ENCODE data around the gene CAPN13. TPM values are rescaled to one million over a fixed set of nuclear protein-coding genes. Genes with fewer than 3 reads are reported as not detected.

Gene CAPN13
- total and polyA plus RNA-seq, 4 donors = 0.13 to 0.42 TPM; not detected in 2

DNA sequence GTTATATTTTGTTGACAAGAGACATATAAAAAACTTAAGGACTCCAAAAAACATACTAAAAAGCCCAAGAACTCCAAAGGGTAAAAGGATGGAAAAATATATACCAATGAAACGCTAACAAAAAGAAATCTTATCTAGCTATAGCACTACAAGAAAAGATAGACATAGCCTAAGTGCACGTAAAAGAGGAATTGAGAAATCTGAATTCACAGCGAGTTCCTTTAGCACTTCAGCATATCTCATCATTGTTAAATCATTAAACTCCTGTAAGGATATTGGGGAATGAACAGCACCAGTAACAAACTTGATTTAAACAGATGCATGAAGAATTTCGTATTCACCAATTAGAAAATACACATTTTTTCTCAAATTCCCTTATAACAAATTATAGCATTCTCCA, 134.1 kb downstream of the CAPN13 start:
- Histone ChIP-seq H3K9me3 (ENCODE audit: control insufficient read depth in 4 of 4, low read length in 3 of 4) (peaks cover 0 to 11% (median under 1%) of the 10 kb centered on the region in 4 donors), H3K4me3 (ENCODE audit: low read depth in 1 of 3, low read length in 3 of 3) (no peak overlapping the region), H3K9ac (ENCODE audit: low read depth in 1 of 2, low read length in 2 of 2) (no peak overlapping the region), H3K36me3 (ENCODE audit: control insufficient read depth in 4 of 4, insufficient read depth in 3 of 4, low read depth in 1 of 4, low read length in 3 of 4) (no peaks in the 10 kb centered on the region), H3K27me3 (ENCODE audit: control insufficient read depth in 4 of 4, insufficient read depth in 4 of 4, low read length in 3 of 4) (no peaks in the 10 kb centered on the region), H3K27ac (ENCODE audit: low read depth in 1 of 2, low read length in 2 of 2) (no peak overlapping the region), H3K4me1 (ENCODE audit: control insufficient read depth in 4 of 4, insufficient read depth in 4 of 4, low read length in 3 of 4) (no peaks in the 10 kb centered on the region)
- no peak for DNase-seq (ENCODE audit: low spot score)
- TF ChIP-seq HNF4A (conservative IDR thresholded peaks at IDR 0.05) (no peak), JUND (IDR thresholded peaks at IDR 0.05) (no peak), FOXA2 (IDR thresholded peaks at IDR 0.05) (no peak), GABPA (IDR thresholded peaks at IDR 0.05 in 1 of 2, conservative IDR thresholded peaks at IDR 0.05 in 1 of 2) (no peak), YY1 (IDR thresholded peaks at IDR 0.05) (no peak), RXRA (IDR thresholded peaks at IDR 0.05) (no peak), HNF4G (IDR thresholded peaks at IDR 0.05) (no peak), EGR1 (IDR thresholded peaks at IDR 0.05; ENCODE audit: low read depth in 2 of 2) (no peak), RAD21 (IDR thresholded peaks at IDR 0.05) (no peak), TAF1 (conservative IDR thresholded peaks at IDR 0.05) (no peak), NR2F2 (IDR thresholded peaks at IDR 0.05) (no peak), FOXA1 (IDR thresholded peaks at IDR 0.05) (no peak), SP1 (IDR thresholded peaks at IDR 0.05) (no peak)
- TF ChIP-seq, protein P1, sequence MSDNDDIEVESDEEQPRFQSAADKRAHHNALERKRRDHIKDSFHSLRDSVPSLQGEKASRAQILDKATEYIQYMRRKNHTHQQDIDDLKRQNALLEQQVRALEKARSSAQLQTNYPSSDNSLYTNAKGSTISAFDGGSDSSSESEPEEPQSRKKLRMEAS (IDR thresholded peaks at IDR 0.05) = no peak
- TF ChIP-seq, protein P2, sequence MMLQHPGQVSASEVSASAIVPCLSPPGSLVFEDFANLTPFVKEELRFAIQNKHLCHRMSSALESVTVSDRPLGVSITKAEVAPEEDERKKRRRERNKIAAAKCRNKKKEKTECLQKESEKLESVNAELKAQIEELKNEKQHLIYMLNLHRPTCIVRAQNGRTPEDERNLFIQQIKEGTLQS (IDR thresholded peaks at IDR 0.05) = no peak
- TF ChIP-seq, protein P3, sequence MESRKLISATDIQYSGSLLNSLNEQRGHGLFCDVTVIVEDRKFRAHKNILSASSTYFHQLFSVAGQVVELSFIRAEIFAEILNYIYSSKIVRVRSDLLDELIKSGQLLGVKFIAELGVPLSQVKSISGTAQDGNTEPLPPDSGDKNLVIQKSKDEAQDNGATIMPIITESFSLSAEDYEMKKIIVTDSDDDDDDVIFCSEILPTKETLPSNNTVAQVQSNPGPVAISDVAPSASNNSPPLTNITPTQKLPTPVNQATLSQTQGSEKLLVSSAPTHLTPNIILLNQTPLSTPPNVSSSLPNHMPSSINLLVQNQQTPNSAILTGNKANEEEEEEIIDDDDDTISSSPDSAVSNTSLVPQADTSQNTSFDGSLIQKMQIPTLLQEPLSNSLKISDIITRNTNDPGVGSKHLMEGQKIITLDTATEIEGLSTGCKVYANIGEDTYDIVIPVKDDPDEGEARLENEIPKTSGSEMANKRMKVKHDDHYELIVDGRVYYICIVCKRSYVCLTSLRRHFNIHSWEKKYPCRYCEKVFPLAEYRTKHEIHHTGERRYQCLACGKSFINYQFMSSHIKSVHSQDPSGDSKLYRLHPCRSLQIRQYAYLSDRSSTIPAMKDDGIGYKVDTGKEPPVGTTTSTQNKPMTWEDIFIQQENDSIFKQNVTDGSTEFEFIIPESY (IDR thresholded peaks at IDR 0.05) = no peak
- TF ChIP-seq, protein P4, sequence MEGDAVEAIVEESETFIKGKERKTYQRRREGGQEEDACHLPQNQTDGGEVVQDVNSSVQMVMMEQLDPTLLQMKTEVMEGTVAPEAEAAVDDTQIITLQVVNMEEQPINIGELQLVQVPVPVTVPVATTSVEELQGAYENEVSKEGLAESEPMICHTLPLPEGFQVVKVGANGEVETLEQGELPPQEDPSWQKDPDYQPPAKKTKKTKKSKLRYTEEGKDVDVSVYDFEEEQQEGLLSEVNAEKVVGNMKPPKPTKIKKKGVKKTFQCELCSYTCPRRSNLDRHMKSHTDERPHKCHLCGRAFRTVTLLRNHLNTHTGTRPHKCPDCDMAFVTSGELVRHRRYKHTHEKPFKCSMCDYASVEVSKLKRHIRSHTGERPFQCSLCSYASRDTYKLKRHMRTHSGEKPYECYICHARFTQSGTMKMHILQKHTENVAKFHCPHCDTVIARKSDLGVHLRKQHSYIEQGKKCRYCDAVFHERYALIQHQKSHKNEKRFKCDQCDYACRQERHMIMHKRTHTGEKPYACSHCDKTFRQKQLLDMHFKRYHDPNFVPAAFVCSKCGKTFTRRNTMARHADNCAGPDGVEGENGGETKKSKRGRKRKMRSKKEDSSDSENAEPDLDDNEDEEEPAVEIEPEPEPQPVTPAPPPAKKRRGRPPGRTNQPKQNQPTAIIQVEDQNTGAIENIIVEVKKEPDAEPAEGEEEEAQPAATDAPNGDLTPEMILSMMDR (IDR thresholded peaks at IDR 0.05; ENCODE audit: low read depth, low read length, missing input control) = no peak
- TF ChIP-seq, protein P5, sequence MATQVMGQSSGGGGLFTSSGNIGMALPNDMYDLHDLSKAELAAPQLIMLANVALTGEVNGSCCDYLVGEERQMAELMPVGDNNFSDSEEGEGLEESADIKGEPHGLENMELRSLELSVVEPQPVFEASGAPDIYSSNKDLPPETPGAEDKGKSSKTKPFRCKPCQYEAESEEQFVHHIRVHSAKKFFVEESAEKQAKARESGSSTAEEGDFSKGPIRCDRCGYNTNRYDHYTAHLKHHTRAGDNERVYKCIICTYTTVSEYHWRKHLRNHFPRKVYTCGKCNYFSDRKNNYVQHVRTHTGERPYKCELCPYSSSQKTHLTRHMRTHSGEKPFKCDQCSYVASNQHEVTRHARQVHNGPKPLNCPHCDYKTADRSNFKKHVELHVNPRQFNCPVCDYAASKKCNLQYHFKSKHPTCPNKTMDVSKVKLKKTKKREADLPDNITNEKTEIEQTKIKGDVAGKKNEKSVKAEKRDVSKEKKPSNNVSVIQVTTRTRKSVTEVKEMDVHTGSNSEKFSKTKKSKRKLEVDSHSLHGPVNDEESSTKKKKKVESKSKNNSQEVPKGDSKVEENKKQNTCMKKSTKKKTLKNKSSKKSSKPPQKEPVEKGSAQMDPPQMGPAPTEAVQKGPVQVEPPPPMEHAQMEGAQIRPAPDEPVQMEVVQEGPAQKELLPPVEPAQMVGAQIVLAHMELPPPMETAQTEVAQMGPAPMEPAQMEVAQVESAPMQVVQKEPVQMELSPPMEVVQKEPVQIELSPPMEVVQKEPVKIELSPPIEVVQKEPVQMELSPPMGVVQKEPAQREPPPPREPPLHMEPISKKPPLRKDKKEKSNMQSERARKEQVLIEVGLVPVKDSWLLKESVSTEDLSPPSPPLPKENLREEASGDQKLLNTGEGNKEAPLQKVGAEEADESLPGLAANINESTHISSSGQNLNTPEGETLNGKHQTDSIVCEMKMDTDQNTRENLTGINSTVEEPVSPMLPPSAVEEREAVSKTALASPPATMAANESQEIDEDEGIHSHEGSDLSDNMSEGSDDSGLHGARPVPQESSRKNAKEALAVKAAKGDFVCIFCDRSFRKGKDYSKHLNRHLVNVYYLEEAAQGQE (IDR thresholded peaks at IDR 0.05) = no peak
- 84% methylated on average over 4 of the region's 4 CpGs for WGBS

Small RNA genes lying within 50 kb of the gene (small RNA-seq; reads per million reads assigned to genes)
- gene AC092569.1 = not detected
